NCI-H748 (cell line): ENCODE data around the gene GATD1.
"Not testable (repeated sequence)": the region's sequence is repeated elsewhere in the genome, so short reads cannot be mapped to it uniquely, and the experiment has no call there.

Experiments
- DNase-seq: peaks from one replicate; lab custom pipeline; 2025; ENCODE audit not compliant: unreplicated experiment; lab: John Stamatoyannopoulos, UW

The GATD1 gene

DNA sequence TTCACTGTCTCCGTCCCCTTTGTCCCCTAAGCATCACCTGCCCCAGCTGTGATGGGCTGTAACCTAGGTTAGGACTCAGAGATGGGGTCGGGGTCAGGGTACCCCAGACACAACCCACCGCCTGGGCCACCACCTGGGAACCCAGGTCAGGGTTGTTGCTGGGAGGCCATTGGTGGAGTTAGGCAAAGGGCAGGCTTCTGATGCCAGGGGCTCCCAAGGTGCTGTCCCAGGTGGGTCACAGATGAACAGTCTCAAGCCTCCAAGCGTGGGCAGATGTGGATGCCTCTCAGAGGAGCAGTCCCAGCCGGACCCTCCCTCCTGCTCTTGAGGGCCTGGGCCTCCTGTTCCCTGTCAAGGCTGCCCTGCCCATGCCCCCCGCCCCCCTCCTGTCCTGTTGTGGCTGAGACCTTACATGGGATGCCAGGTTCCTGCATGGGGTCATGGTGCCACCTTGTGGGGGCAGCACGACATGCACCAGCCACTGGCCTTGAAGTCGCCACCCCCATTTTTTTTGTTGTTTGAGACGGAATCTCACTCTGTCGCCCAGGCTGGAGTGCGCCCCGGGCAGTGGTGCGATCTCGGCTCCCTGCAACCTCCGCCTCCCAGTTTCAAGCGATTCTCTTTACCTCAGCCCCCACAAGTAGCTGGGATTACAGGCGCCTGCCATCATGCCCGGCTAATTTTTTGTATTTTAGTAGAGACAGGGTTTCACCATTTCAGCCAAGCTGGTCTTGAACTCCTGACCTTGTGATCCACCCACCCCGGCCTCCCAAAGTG is 12.1 kb downstream of the GATD1 start:
- peak; percentile 36 for DNase-seq

DNA sequence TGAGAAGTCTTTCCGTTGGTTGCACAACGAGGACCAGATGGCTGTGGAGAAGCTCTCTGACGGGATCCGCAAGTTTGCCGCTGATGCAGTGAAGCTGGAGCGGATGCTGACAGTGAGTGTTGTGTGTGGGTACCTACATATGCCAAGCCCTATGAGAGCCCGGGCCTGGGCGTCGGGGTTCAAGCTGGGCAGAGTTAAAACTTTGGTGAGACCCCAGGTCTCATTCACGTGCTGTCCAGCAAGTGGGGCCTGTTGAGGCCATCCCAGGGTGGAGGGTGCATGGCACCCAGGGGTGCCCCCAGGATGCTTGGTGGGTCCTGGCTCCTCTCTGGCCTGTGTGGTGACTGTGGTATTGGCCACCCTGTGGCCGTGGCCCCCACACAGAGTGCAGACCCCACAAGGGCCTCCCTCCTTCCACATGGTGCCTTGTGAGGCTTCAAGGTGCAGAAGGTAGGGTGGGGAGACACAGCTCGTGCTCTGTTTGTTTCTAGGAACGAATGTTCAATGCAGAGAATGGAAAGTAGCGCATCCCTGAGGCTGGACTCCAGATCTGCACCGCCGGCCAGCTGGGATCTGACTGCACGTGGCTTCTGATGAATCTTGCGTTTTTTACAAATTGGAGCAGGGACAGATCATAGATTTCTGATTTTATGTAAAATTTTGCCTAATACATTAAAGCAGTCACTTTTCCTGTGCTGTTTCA is 12.8 kb downstream of the GATD1 start:
- no peak for DNase-seq

DNA sequence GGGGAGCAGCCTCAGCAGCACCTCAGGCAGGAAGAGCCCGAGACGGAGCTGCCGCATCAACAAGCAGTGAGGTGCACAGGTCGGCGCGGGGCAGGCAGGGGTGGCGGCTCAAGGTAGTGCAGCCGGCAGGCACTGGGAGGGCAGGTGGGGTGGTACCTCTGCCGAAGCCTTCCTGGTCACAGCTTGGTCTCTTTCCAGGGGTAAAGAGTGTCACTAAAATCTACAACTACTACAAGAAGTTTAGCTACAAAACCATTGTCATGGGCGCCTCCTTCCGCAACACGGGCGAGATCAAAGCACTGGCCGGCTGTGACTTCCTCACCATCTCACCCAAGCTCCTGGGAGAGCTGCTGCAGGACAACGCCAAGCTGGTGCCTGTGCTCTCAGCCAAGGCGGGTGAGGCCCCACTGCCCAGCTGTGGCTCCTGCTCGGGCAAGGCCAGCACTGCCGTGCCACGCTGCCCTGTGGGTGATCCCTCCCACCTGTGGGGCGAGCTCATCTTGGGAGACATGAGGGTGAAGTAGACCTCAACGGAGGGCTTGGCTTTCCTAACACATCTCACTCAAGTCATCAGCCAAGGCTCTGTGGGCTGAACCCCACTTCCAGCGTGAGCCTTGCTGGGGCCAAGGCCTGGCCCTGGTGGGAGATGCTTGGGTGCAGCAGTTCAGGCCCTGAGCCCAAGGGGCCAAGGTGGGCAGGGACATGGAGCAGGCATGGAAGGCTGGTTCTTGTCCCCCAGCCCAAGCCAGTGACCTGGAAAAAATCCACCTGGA is 13.6 kb downstream of the GATD1 start:
- no peak for DNase-seq

DNA sequence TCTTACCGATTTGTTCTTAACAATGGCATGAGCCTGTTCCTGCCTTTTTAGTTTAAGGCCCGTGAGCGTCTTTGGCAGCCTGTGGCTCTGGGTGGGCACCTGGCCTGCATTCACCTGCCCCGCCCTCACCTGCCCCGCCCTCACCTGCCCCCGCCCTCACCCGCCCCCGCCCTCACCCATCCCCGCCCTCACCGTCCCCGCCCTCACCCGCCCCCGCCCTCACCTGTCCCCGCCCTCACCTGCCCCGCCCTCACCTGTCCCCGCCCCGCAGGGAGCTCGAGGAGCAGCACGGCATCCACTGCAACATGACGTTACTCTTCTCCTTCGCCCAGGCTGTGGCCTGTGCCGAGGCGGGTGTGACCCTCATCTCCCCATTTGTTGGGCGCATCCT is 14.2 kb downstream of the GATD1 start:
- peak; percentile 82 for DNase-seq

DNA sequence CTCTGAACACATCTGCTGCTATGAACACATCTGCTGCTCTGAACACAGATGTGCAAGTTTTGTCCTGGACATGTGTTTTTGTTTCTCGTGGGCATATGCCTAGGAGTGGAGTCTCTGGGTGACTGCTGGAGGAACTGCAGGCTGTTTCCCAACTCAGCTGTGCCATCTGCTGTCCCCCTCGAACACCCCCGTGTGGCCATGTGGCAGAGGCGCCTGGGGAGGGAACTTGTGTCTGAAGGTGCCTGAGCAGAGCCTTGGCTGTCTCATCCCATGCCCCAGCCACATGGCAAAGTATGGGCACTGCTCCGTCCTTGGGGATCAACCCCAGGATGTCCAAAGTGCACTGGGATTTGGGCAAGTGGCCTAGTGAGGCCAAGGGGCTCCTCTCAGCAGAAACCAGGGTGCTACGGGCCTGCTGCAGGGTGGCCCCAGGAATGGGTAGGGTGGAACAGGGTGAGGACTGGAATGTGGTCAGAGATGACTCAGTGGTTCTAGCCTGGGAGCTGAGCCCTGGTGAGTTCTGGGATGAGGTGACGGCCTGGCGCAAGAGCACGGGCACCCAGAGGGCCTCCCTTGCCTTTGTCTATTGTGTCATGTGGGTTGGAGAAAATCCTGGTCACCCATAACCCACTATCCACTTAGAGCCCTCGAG is 14.7 kb downstream of the GATD1 start:
- no peak for DNase-seq

- no peak for DNase-seq
Observed at GRCh38 chr11:761526-762108, 15.7 kb downstream of the GATD1 start.

GRCh38 chr11:760236-760635 is 17.1 kb downstream of the GATD1 start:
- no peak for DNase-seq

GRCh38 chr11:749731-750130 is 27.6 kb downstream of the GATD1 start:
- no peak for DNase-seq

GRCh38 chr11:748007-748359 is 29.3 kb downstream of the GATD1 start:
- DNase-seq, result peak; percentile 18

DNA sequence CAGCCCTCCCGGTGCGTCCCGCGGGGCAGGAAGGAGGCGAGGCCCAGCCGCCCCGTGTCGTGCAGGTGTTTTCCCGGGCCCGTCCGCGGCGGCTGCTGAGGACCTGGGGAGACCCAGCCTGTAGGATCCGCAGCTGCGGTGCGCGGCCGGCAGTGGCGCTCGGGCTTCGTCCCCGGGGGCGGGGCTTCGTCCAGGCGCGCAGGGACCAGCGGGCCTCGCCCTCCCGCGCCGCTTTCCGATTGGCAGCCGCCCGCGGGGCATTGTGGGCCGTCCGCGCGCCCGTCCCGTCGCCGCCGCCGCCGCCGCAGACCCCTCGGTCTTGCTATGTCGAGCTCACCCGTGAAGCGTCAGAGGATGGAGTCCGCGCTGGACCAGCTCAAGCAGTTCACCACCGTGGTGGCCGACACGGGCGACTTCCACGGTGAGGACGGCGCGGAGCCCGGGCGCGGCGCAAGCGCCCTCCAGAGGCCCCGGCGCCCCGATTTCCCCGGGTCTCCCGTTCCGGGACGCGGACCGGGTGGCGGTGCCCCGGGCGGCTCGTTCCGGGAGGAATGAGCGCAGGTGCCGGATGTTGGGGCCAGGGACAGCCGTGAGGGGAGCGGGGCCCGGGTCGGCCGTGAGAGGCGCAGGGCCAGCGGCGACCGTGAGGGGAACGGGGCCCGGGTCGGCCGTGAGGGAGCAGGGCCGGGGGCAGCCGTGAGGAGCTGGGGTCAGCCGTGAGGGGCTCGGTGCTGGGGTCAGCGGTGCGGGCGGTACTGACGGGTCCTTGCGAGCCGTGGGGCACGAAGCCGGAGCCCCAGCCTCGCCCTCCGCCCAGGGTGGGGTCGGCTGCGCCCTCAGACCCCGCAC is 29.9 kb downstream of the GATD1 start, which contains the start of gene TALDO1:
TALDO1 (plus strand) TSS at position 307 of the 849 bp plus-strand sequence; CDS start at position 325, 18 bp downstream.
- peak; percentile 91 for DNase-seq

DNA sequence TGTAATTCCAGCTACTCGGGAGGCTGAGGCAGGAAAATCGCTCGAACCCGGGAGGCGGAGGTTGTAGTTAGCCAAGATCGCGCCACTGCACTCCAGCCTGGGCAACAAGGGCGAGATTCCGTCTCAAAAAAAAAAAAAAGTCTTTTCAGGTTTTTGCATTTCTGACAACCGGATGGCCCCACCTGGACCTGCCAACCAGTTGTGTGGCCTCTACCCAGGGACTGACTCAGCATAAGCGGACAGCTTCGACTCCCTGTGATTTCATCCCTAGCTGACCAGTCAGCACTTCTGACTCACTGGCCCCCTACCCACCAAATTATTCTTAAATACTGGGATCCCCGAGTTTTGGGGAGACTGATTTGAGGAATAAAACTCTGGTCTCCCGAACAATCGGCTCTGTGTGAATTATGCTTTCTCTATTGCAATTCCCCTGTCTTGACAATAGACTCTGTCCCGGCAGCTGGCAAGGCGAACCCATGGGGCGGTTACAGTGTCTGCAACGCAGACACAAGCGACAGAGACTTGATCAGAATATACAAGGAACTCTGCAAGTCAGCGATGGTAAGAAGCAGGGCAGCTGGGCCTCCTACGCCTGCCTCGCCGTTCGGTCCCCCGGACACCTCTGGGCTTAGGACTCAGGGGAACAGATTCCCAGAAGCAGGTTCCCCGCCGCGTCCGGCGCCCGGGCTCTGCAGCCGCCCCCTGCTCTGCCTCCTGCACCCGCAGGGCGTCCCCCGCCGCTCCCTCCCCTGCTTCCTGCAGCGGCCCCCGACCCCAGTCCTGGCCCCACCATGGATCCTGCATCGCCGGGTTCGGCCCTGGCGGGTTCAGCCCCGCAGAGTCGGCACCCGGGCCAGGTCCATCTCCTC is 30.8 kb downstream of the GATD1 start:
- peak; percentile 69 for DNase-seq

- no peak for DNase-seq
Observed at GRCh38 chr11:745428-745827, 31.9 kb downstream of the GATD1 start.

DNA sequence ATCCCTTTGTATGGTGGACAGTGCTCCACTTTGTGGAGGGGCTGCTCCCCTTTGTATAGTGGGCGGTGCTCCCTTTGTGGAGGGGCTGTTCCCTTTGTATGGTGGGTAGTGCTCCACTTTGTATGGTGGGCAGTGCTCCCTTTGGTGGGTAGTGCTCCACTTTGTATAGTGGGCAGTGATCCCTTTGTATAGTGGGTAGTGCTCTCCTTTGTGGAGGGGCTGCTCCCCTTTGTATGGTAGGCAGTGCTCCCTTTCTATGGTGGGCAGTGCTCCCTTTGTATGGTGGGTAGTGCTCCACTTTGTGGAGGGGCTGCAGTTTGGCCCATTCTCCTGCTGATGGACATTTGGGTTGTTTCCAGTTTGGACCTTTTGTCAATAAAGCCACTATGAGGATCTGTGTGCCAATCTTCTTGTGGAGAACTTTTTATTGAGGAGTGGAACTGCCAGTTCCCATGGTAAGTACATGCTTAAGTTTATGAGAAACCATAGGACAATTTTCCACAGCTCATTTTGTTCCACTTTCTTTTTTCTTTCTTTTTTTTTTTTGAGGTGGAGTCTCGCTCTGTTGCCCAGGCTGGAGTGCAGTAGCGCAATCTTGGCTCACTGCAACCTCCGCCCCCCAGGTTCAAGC is 34.6 kb downstream of the GATD1 start:
- no peak for DNase-seq

- no peak for DNase-seq
Observed at GRCh38 chr11:742156-742546, 35.1 kb downstream of the GATD1 start.

DNA sequence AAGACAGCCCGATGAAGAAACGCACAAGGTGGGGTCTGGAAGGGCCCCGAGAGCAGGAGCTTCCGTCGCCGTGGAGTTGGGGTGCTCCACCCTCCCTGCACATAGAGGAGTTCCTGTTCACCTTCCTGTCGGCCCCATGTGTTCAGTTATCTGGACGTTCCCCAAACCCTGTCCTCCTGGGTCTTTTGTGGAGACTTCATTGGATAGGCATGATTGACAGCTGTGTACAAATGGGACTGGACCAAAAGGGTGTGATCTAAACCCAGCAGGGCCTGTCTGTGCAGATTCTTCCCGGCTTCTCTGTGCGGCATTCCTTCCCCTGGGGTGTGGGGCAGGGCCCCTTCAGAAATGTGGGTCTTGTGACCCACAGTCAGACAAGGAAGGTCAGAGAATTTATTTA is 39.4 kb downstream of the GATD1 start:
- not testable (repeated sequence) for DNase-seq

GRCh38 chr11:737366-737765 is 39.9 kb downstream of the GATD1 start:
- DNase-seq, result no peak

- not testable (repeated sequence) for DNase-seq
Observed at GRCh38 chr11:734541-734940, 42.7 kb downstream of the GATD1 start.

DNA sequence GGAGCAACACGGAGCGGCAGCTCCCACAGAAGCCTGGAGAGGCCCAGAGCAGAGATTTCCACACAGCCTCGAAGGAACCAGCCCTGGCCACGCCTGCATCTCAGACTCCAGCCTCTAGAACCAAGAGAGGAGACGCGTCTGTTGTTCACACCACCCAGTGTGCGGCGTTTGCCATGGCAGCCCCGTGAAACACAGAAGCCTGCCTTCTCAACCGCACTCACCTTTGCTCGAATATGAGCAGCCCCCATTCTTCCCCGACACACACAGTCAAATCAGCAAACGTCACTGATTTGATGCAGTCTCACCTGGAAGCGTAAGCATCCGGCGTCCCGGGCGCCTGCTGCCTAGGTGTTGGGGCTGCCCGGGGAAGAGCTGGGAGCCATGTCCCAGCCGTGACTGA is 44.2 kb downstream of the GATD1 start:
- no peak for DNase-seq
